NCI-H748 treated with DMSO at 0.1 percent for 48 hours (cell line): ENCODE data around the gene GSC2.
"Not testable (repeated sequence)": the region's sequence is repeated elsewhere in the genome, so short reads cannot be mapped to it uniquely, and the experiment has no call there.

Experiments
- DNase-seq: peaks from one replicate; lab custom pipeline; 2025; lab: John Stamatoyannopoulos, UW

The GSC2 gene

DNA sequence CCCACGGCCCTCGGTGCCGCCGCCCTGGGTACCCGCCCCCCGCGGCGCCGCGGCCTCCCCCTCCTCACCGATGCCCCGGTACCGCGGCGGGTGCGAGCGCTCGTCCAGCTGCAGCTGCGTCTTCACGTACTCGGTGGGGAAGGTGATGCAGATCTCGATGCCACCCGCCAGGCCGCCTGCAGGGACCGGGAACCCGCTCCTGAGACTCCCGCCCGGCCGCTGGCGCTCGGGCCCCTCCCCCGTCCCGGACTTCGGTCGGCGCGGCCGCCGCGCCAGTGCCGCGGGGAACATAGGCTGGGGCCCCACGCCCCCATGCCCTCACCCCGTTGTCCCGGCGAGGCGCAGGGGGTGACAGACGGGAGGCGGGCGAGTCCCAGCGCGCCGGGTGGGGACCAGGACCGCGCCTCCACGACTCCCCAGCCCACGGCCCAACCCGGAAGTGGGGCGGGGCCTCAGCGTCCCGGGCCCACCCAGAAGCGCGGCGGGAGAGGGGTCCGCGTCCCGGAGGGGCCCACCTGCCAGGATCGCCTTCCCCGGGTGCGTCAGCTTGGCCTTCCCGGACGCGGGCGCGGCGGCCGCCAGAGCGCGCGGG, 28.1 kb upstream of the GSC2 start:
- peak; percentile 32 for DNase-seq

GRCh38 chr22:19177164-19178064, 27.3 kb upstream of the GSC2 start:
- DNase-seq = no peak

GRCh38 chr22:19176732-19177131, 26.6 kb upstream of the GSC2 start:
- DNase-seq = no peak

GRCh38 chr22:19176175-19176643, 26.1 kb upstream of the GSC2 start:
- DNase-seq = no peak

GRCh38 chr22:19175602-19176174, 25.6 kb upstream of the GSC2 start:
- DNase-seq = no peak

- no peak for DNase-seq
Observed at GRCh38 chr22:19175026-19175601, 25.0 kb upstream of the GSC2 start.

- no peak for DNase-seq
Observed at GRCh38 chr22:19174106-19175025, 24.3 kb upstream of the GSC2 start.

GRCh38 chr22:19173047-19174035, 23.2 kb upstream of the GSC2 start:
- no peak for DNase-seq

DNA sequence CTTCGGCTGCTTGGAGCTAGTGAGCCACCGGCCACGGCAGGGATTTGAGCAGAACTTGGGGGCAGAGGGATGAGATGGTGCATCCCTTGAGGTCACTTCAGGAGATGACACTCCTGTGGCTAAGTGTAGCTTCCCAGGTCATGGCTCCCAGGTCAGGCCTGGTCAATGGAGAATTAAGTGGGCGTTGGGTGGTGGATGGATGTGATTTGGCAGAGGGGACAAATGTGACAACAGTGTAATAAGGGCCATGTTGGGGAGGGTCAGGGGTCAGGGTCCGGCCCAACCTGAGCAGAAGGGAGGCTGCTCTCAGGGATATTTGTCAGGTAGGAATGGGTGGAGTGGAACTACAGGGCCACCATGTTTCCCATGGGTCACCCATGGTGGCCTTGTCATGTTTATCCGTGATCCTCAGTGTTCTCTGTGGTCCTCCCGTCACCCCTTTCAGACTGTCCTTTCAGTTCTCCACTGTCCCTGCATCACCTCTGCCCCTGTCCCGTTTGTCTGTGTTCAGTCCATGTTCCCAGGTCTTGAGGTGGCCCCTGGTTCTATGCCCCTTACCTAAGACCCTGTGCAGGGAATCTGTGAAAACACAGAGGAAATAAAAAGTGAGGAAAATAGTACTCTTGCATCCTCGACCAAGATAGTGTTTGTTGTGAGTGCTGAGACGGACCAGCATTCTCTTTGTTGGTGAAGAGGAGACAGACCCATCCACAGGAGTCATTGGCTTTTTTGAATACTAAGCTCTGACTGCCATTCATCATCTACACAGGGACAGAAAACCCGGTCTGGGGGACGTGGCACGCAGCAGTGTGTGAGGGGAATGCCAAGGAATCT, 22.3 kb upstream of the GSC2 start:
- no peak for DNase-seq

GRCh38 chr22:19169947-19170318, 19.8 kb upstream of the GSC2 start:
- no peak for DNase-seq

- no peak for DNase-seq
Observed at GRCh38 chr22:19169002-19169946, 19.2 kb upstream of the GSC2 start.

GRCh38 chr22:19168088-19168890, 18.2 kb upstream of the GSC2 start:
- peak; percentile 23 for DNase-seq

- DNase-seq = no peak
Observed at GRCh38 chr22:19167106-19167869, 17.2 kb upstream of the GSC2 start.

DNA sequence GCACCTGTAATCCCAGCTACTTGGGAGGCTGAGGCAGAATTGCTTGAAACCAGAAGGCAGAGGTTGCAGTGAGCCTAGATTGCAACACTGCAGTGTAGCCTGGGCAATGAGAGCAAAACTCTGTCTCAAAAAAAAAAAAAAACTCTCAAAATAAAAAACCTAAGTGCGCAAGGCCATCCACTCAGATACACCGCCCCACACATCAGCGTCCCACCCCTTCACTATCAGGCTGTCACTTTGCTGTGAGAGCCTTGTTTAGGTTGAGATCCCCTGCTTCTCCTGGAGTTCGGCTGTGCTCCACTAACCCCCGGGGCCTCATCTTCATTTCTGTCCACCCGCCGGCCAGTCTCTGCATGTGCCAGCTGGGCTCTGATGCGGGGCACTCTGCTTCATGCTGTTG, 16.3 kb upstream of the GSC2 start:
- no peak for DNase-seq

GRCh38 chr22:19164425-19164824, 14.3 kb upstream of the GSC2 start:
- DNase-seq = no peak

GRCh38 chr22:19158649-19159048, 8.6 kb upstream of the GSC2 start:
- DNase-seq = not testable (repeated sequence)

DNA sequence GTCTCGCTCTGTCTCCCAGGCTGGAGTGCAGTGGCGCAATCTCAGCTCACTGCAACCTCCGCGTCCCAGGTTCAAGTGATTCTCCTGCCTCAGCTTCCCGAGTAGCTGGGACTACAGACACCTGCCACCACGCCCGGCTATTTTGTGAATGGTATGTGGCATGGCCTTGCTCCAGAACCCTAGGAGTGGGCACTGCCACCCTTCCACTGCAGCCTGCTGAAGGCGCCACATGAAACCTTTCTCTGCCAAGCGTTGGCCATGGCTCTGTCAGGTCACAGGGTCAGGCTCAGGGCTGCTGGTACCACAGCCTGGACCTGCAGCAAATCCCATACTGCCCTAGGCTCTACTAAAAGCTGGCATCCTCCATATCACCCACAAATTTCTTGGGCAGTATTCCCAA, 6.0 kb upstream of the GSC2 start:
- DNase-seq = not testable (repeated sequence)
